Testis (tissue), 3 donors: Measurements from ENCODE around the gene CNNM4. TPM values are rescaled to one million over a fixed set of nuclear protein-coding genes. Genes with fewer than 3 reads are reported as not detected.

Experiments
- DNase-seq: peaks from one replicate; pipeline ENCODE4 v3.0.0-alpha.2; 2019
- H3K27ac ChIP-seq, 2 donors: fragments of 200-600 bp; sonication (generic); one replicate each; pipeline ENCODE4 v1.5.1; 2019
- H3K27me3 ChIP-seq: fragments of 200-600 bp; sonication (generic); one replicate; pipeline ENCODE4 v1.5.1; 2019
- H3K36me3 ChIP-seq: fragments of 200-600 bp; sonication (generic); one replicate; pipeline ENCODE4 v1.5.1; 2017; ENCODE audit warnings: low read depth; ENCODE audit errors: missing control alignments
- H3K4me1 ChIP-seq: fragments of 200-600 bp; sonication (generic); one replicate; pipeline ENCODE4 v1.5.1; 2019
- H3K4me3 ChIP-seq, 2 donors: fragments of 200-600 bp; sonication (generic); one replicate each; pipeline ENCODE4 v1.5.1; 2017 to 2019
- H3K9me3 ChIP-seq: fragments of 200-600 bp; sonication (generic); one replicate; pipeline ENCODE4 v1.5.1; 2017
- POLR2A ChIP-seq: fragments of 450-650 bp; IDR thresholded peaks from one replicate; pipeline ENCODE4 v1.6.1; 2017; ENCODE audit warnings: antibody characterized with exemption, mild to moderate bottlenecking, moderate library complexity
- WGBS, 2 donors: methylation state at CpG; one replicate each; pipeline ENCODE4 v1.1.5; 2018; 5-methylcytosine and 5-hydroxymethylcytosine counted together
- intact Hi-C: fragments of 100-400 bp; cut with DNase I; formaldehyde crosslinking; loops from one replicate; pipeline ENCODE4 v1.15.1; 2023; ENCODE audit warnings: low total_unique reads
- polyA plus RNA-seq: library from polyadenylated mRNA; stranded (reverse); fragments of 350-450 nt; fragmentation: Illumina TruSeq; extraction: RNeasy Lipid Tissue Mini Kit (QIAGEN cat#74804); gene quantifications from one replicate; pipeline ENCODE4 v1.2.3, GENCODE V29; 2014; ENCODE audit warnings: low read depth, low replicate concordance; ENCODE audit not compliant: insufficient read depth
- total RNA-seq, 2 donors: library from RNA; depleted of rRNA; stranded (reverse); fragments of >200 nt; gene quantifications; one replicate each; pipeline ENCODE4 v1.2.3, GENCODE V29; 2016
- TF ChIP-seq, protein P1 (sequence below), 3 experiments: fragments of 450-650 bp in 2 of 3; fragments of 200-600 bp in 1 of 3; sonication (generic) in 1 of 3; IDR thresholded peaks; one replicate each; pipeline ENCODE4 v1.5.1; 2016 to 2019; ENCODE audit warnings: antibody characterized with exemption in 3 of 3, mild to moderate bottlenecking in 2 of 3, moderate library complexity in 1 of 3

Gene CNNM4
- total and polyA plus RNA-seq, 3 donors from 2014 or later, result 18.0 to 21.8 (median 18.4) TPM

GRCh38 chr2:96821113-96821675 lies 60.5 kb downstream of the CNNM4 start:
- TF ChIP-seq, protein P1, sequence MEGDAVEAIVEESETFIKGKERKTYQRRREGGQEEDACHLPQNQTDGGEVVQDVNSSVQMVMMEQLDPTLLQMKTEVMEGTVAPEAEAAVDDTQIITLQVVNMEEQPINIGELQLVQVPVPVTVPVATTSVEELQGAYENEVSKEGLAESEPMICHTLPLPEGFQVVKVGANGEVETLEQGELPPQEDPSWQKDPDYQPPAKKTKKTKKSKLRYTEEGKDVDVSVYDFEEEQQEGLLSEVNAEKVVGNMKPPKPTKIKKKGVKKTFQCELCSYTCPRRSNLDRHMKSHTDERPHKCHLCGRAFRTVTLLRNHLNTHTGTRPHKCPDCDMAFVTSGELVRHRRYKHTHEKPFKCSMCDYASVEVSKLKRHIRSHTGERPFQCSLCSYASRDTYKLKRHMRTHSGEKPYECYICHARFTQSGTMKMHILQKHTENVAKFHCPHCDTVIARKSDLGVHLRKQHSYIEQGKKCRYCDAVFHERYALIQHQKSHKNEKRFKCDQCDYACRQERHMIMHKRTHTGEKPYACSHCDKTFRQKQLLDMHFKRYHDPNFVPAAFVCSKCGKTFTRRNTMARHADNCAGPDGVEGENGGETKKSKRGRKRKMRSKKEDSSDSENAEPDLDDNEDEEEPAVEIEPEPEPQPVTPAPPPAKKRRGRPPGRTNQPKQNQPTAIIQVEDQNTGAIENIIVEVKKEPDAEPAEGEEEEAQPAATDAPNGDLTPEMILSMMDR (IDR thresholded peaks at IDR 0.05), result no peak
- TF ChIP-seq POLR2A, result no peak
- Histone ChIP-seq H3K4me1 (peaks cover 20% of the 10 kb centered on the region), H3K27me3 (no peaks in the 10 kb centered on the region), H3K4me3 (no peak overlapping the region), H3K27ac (no peak overlapping the region), H3K9me3 (no peaks in the 10 kb centered on the region), H3K36me3 (no peaks in the 10 kb centered on the region)
- 77 to 84% methylated on average over 11 of the region's 11 CpGs for WGBS, 2 donors
- DNase-seq, result no peak
- intact Hi-C loops, result no loop called here

- Histone ChIP-seq H3K36me3 (no peaks in the 10 kb centered on the region), H3K27ac (no peak overlapping the region), H3K9me3 (no peaks in the 10 kb centered on the region), H3K4me1 (peaks cover 13% of the 10 kb centered on the region), H3K27me3 (no peaks in the 10 kb centered on the region), H3K4me3 (no peak overlapping the region)
- intact Hi-C loops, result no loop called here
- TF ChIP-seq, protein P1 (IDR thresholded peaks at IDR 0.05), result no peak
- TF ChIP-seq POLR2A, result no peak
- 66 to 70% methylated on average over 4 of the region's 4 CpGs for WGBS, 2 donors
- DNase-seq, result no peak
These were observed 62.1 kb downstream of the CNNM4 start for GRCh38 chr2:96822786-96823185.

DNA sequence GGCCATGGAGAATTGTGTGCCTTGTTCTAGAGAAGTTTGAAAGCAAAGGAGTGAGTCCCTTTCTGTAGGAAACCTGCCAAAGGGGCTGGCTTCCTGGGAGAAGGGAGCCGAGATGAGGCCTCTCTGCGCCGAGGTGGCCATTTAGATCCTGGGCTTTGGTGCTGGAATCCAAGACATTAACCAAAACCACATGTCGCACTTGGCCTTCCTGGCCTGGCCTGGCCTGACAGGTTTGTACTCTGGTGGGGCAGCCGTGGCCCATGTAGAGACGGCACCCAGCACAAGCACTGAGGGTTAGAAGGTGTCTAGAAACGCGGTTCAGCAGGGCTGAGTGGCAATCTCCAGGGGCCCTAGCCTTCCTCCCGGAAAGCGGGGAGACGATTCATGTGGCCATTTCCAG lies 62.5 kb downstream of the CNNM4 start:
- Histone ChIP-seq H3K27ac (no peak overlapping the region), H3K4me1 (peaks cover 9% of the 10 kb centered on the region), H3K27me3 (no peaks in the 10 kb centered on the region), H3K9me3 (no peaks in the 10 kb centered on the region), H3K36me3 (no peaks in the 10 kb centered on the region), H3K4me3 (no peak overlapping the region)
- no peak for DNase-seq
- TF ChIP-seq, protein P1 (IDR thresholded peaks at IDR 0.05), result no peak
- TF ChIP-seq POLR2A, result no peak
- intact Hi-C loops, result no loop called here
- 74 to 78% methylated on average over 10 to 11 of the region's 11 CpGs for WGBS, 2 donors

DNA sequence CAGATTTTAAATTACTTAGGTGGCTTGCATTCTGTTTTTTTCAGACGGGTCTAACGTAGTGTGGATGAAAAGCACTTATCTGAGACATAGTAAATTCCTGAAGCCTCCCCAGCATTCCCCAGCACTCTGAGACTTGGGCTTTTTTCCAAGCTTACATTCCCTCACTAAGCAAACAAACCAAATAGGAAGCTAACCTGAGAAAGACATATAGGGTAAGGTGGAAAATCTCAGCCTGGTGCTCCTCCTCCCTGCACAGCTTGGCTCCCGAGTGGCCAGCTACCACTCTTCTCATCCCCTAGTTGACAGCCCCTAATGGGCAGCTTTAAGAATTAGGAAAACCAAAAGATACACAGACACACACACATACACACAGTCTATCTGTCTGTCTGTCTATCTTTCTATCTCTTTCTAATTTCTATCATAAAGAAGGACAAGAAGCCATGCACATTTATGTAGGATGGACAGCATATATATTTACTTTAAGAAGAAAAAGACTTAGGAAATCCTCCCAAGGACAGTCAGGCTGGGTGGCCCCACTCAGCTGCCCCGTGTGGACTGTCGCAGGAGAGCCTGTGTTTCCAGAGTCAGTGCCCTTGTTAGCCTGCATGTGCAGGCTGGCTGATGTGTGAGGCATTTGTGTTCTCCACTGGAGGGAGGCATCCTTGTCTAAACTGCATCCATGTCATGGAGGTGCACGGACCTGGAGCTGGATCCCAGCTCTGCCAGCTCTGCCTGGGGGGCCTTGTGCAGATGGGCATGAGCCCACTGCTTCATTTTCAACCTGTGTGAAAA lies 63.6 kb downstream of the CNNM4 start:
- peaks cover under 1% of the 10 kb centered on the region for H3K4me1 ChIP-seq
- no peak overlapping the region for H3K4me3 ChIP-seq
- no peak for DNase-seq
- no peak overlapping the region for H3K27ac ChIP-seq
- no peaks in the 10 kb centered on the region for H3K36me3 ChIP-seq
- no peaks in the 10 kb centered on the region for H3K27me3 ChIP-seq
- TF ChIP-seq POLR2A, result no peak
- TF ChIP-seq, protein P1 (IDR thresholded peaks at IDR 0.05), result no peak
- no peaks in the 10 kb centered on the region for H3K9me3 ChIP-seq
- intact Hi-C loops, result no loop called here
- 57 to 58% methylated on average over 5 to 6 of the region's 6 CpGs for WGBS, 2 donors
